ENCODE results near the gene SLC46A2. TPM values are rescaled to one million over a fixed set of nuclear protein-coding genes. Genes with fewer than 3 reads are reported as not detected.

SLC46A2 gene
- total RNA-seq, 1 donor from 2014 or later = not detected

DNA sequence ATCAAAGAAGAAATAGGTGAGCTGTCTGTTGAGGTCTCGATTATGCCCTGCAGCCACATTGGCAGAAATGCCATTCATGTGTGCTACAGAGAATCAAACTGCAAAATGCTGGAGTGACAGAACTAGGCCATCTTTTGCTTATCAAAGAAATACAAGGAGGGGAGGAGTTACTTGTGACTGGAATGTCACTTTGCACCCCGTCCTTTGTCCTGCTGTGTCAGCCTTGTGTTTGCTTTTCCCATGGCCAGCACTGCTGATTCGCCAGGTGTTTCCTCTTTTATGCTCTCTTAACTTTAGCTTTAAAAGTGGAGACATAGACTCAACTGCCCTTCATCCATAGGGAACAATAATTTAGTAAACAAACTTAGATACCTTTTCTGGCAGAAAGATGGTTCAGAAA, 54.3 kb downstream of the SLC46A2 start:
- TF ChIP-seq, protein P1, sequence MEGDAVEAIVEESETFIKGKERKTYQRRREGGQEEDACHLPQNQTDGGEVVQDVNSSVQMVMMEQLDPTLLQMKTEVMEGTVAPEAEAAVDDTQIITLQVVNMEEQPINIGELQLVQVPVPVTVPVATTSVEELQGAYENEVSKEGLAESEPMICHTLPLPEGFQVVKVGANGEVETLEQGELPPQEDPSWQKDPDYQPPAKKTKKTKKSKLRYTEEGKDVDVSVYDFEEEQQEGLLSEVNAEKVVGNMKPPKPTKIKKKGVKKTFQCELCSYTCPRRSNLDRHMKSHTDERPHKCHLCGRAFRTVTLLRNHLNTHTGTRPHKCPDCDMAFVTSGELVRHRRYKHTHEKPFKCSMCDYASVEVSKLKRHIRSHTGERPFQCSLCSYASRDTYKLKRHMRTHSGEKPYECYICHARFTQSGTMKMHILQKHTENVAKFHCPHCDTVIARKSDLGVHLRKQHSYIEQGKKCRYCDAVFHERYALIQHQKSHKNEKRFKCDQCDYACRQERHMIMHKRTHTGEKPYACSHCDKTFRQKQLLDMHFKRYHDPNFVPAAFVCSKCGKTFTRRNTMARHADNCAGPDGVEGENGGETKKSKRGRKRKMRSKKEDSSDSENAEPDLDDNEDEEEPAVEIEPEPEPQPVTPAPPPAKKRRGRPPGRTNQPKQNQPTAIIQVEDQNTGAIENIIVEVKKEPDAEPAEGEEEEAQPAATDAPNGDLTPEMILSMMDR (IDR thresholded peaks at IDR 0.05; ENCODE audit: unreplicated experiment) = no peak
- Mint-ChIP-seq H3K27me3 (no peaks in the 10 kb centered on the region), H3K4me1 (ENCODE audit: low read depth) (peaks cover 29% of the 10 kb centered on the region), H3K4me3 (ENCODE audit: low read depth) (peak overlapping the region; percentile 50), H3K27ac (peak overlapping the region; percentile 94), H3K9me3 (ENCODE audit: low read depth) (peaks cover 9% of the 10 kb centered on the region), H3K36me3 (ENCODE audit: insufficient read depth) (peaks cover 33% of the 10 kb centered on the region)
- no peak for DNase-seq (ENCODE audit: low spot score, unreplicated experiment)

DNA sequence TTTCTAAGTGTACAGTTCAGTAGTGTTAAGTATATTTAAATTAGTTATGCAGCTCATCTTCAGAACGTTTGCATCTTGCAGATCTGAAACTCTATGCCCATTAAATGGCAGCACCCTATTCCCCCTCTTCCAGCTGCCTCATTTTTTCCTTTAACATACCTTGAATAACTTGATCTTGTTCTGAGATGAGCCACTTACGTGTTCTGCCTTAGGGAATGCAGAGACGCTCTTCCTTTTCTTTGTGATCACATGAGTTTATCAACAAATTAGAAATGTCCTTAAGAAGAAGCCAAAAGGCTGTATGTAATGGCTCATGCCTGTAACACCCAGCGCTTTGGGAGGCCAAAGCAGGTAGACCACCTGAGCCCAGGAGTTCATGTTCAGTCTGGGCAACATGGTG, 57.6 kb downstream of the SLC46A2 start:
- H3K27me3 Mint-ChIP-seq = no peaks in the 10 kb centered on the region
- H3K4me1 Mint-ChIP-seq (ENCODE audit: low read depth) = peaks cover 20% of the 10 kb centered on the region
- no peak for DNase-seq (ENCODE audit: low spot score, unreplicated experiment)
- no peak overlapping the region for H3K27ac Mint-ChIP-seq
- H3K9me3 Mint-ChIP-seq (ENCODE audit: low read depth) = peaks cover 1% of the 10 kb centered on the region
- H3K4me3 Mint-ChIP-seq (ENCODE audit: low read depth) = no peak overlapping the region
- H3K36me3 Mint-ChIP-seq (ENCODE audit: insufficient read depth) = peaks cover 14% of the 10 kb centered on the region
- TF ChIP-seq, protein P1 (IDR thresholded peaks at IDR 0.05; ENCODE audit: unreplicated experiment) = no peak

DNA sequence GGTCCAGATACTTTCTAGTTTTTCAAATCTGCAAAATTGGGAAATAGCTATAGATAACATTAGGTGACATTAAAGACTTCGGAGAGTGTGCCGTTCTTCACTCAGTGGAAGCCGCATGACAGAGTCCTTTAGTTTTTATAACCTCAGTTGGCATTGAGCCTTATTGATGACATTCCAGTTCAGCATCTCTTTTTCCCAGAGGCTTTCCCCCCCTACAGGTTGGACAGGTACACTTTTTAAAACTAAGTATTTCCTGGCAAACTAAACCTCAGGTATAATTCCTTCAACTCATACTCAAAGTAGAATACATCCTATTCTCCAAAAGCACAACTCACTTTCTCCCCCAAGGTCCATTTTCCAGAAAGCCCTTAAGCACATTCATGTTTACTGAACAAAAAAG, 58.7 kb downstream of the SLC46A2 start:
- TF ChIP-seq, protein P1 (IDR thresholded peaks at IDR 0.05; ENCODE audit: unreplicated experiment) = no peak
- Mint-ChIP-seq H3K27me3 (no peaks in the 10 kb centered on the region), H3K9me3 (ENCODE audit: low read depth) (no peaks in the 10 kb centered on the region), H3K4me1 (ENCODE audit: low read depth) (peaks cover 15% of the 10 kb centered on the region), H3K27ac (no peak overlapping the region), H3K36me3 (ENCODE audit: insufficient read depth) (peaks cover 12% of the 10 kb centered on the region), H3K4me3 (ENCODE audit: low read depth) (no peak overlapping the region)
- no peak for DNase-seq (ENCODE audit: low spot score, unreplicated experiment)

DNA sequence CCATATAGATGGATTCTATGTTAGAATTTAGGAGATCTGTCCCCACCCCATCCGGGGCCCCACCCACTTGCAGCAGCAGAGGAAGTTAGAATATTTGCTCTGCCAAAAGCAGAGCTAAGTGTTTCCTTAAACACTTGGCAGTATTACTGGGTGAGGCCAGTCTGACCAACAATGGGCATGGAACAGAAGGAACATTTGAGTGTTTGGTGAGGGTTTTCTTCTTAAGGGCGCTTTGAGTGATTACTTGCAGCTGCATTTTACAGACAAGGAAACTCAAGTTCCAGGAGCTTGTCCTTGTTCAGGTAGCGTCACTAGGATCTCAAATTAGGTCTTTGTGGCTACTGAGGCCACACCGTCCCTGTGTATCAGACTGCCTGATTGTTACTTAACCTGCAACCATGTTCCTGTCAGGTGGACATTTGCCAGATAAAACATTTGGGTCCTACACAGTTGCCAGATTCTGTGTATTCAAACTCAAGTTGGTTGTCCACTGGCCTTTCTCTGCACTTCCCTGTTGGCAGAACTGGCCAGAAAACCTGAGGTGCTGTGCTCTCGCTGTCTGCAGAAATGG, 59.3 kb downstream of the SLC46A2 start:
- TF ChIP-seq, protein P1 (IDR thresholded peaks at IDR 0.05; ENCODE audit: unreplicated experiment) = no peak
- Mint-ChIP-seq H3K4me3 (ENCODE audit: low read depth) (no peak overlapping the region), H3K27me3 (no peaks in the 10 kb centered on the region), H3K9me3 (ENCODE audit: low read depth) (no peaks in the 10 kb centered on the region), H3K27ac (no peak overlapping the region), H3K4me1 (ENCODE audit: low read depth) (peaks cover 9% of the 10 kb centered on the region), H3K36me3 (ENCODE audit: insufficient read depth) (peaks cover 7% of the 10 kb centered on the region)
- DNase-seq (ENCODE audit: low spot score, unreplicated experiment) = no peak

Other genes starting within 250 kb of the SLC46A2 start
- 31.6 and 32.6 TPM in 2 replicates for gene INIP, start 172.8 kb downstream of the SLC46A2 start, total RNA-seq
- gene SNX30, start 140.1 kb downstream of the SLC46A2 start, total RNA-seq = 12.9 and 13.4 TPM in 2 replicates
- 14.1 and 16.5 TPM in 2 replicates for gene ZNF883, start 121.3 kb upstream of the SLC46A2 start, total RNA-seq
- 7.9 and 8.7 TPM in 2 replicates for gene ZFP37, start 165.8 kb upstream of the SLC46A2 start, total RNA-seq